ENCODE measurements around the gene GOSR2.
"Not testable (repeated sequence)": the region's sequence is repeated elsewhere in the genome, so short reads cannot be mapped to it uniquely, and the experiment has no call there.

GOSR2 gene

GRCh38 chr17:46917516-46917915 lies 5.4 kb upstream of the GOSR2 start:
- Histone ChIP-seq H3K4me3 (ENCODE audit: insufficient read length, low read depth) (no peak overlapping the region), H3K27me3 (ENCODE audit: insufficient read depth, insufficient read length) (peaks cover 6% of the 10 kb centered on the region), H3K36me3 (ENCODE audit: insufficient read depth, insufficient read length, low read length) (no peaks in the 10 kb centered on the region), H3K9ac (ENCODE audit: insufficient read length, low read depth) (no peak overlapping the region), H3K4me1 (ENCODE audit: insufficient read depth, insufficient read length) (peaks cover 3% of the 10 kb centered on the region), H3K9me3 (ENCODE audit: insufficient read depth, low read length) (0 out of 2 replicates have a peak, but pooled peaks cover 6% of the 10 kb centered on the region)
- TF ChIP-seq ZNF274 (IDR thresholded peaks at IDR 0.05; ENCODE audit: low read depth, low read length) (no peak), SUZ12 (IDR thresholded peaks at IDR 0.05; ENCODE audit: extremely low read depth, insufficient read depth, insufficient read length) (no peak), YY1 (IDR thresholded peaks at IDR 0.05; ENCODE audit: insufficient read depth, insufficient read length) (no peak)
- DNase-seq (ENCODE audit: low read depth, low spot score), result no peak

- H3K27me3 ChIP-seq (ENCODE audit: insufficient read depth, insufficient read length); H3K9me3 ChIP-seq (ENCODE audit: insufficient read depth, low read length); H3K4me3 ChIP-seq (ENCODE audit: insufficient read length, low read depth); DNase-seq (ENCODE audit: low read depth, low spot score); H3K9ac ChIP-seq (ENCODE audit: insufficient read length, low read depth); H3K4me1 ChIP-seq (ENCODE audit: insufficient read depth, insufficient read length): not testable (repeated sequence)
- H3K36me3 ChIP-seq (ENCODE audit: insufficient read depth, insufficient read length, low read length), result peaks cover 10% of the 10 kb centered on the region
Observed at GRCh38 chr17:46921962-46922361, 998 bp upstream of the GOSR2 start.

GRCh38 chr17:46922487-46922803 lies 515 bp upstream of the GOSR2 start:
- no peak for DNase-seq (ENCODE audit: low read depth, low spot score)
- Histone ChIP-seq H3K36me3 (ENCODE audit: insufficient read depth, insufficient read length, low read length) (peaks cover 11% of the 10 kb centered on the region), H3K4me1 (ENCODE audit: insufficient read depth, insufficient read length) (no peaks in the 10 kb centered on the region), H3K9me3 (ENCODE audit: insufficient read depth, low read length) (no peaks in the 10 kb centered on the region), H3K4me3 (ENCODE audit: insufficient read length, low read depth) (peak overlapping the region; percentile 97), H3K27me3 (ENCODE audit: insufficient read depth, insufficient read length) (no peaks in the 10 kb centered on the region), H3K9ac (ENCODE audit: insufficient read length, low read depth) (peak overlapping the region; percentile 98)
- TF ChIP-seq ZNF274 (IDR thresholded peaks at IDR 0.05; ENCODE audit: low read depth, low read length) (no peak), YY1 (IDR thresholded peaks at IDR 0.05; ENCODE audit: insufficient read depth, insufficient read length) (no peak), SUZ12 (IDR thresholded peaks at IDR 0.05; ENCODE audit: extremely low read depth, insufficient read depth, insufficient read length) (no peak)

- H3K4me1 ChIP-seq (ENCODE audit: insufficient read depth, insufficient read length), result no peaks in the 10 kb centered on the region
- H3K4me3 ChIP-seq (ENCODE audit: insufficient read length, low read depth), result no peak overlapping the region
Observed at GRCh38 chr17:46925185-46925868, 2.4 kb downstream of the GOSR2 start.

GRCh38 chr17:46928467-46929261 lies 5.7 kb downstream of the GOSR2 start:
- H3K27me3 ChIP-seq (ENCODE audit: insufficient read depth, insufficient read length), result no peaks in the 10 kb centered on the region
- TF ChIP-seq ZNF274 (IDR thresholded peaks at IDR 0.05; ENCODE audit: low read depth, low read length) (no peak), YY1 (IDR thresholded peaks at IDR 0.05; ENCODE audit: insufficient read depth, insufficient read length) (no peak), SUZ12 (IDR thresholded peaks at IDR 0.05; ENCODE audit: extremely low read depth, insufficient read depth, insufficient read length) (no peak)
- H3K9ac ChIP-seq (ENCODE audit: insufficient read length, low read depth), result no peak overlapping the region
- peaks cover 61% of the 10 kb centered on the region for H3K36me3 ChIP-seq (ENCODE audit: insufficient read depth, insufficient read length, low read length)
- H3K4me1 ChIP-seq (ENCODE audit: insufficient read depth, insufficient read length), result no peaks in the 10 kb centered on the region
- H3K9me3 ChIP-seq (ENCODE audit: insufficient read depth, low read length), result no peaks in the 10 kb centered on the region
- no peak for DNase-seq (ENCODE audit: low read depth, low spot score)
- H3K4me3 ChIP-seq (ENCODE audit: insufficient read length, low read depth), result no peak overlapping the region

More at GRCh38 chr17:46925185-46925868, 2.4 kb downstream of the GOSR2 start:
- Histone ChIP-seq H3K36me3 (ENCODE audit: insufficient read depth, insufficient read length, low read length) (peaks cover 29% of the 10 kb centered on the region), H3K27me3 (ENCODE audit: insufficient read depth, insufficient read length) (no peaks in the 10 kb centered on the region), H3K9ac (ENCODE audit: insufficient read length, low read depth) (no peak overlapping the region), H3K9me3 (ENCODE audit: insufficient read depth, low read length) (no peaks in the 10 kb centered on the region)
- DNase-seq (ENCODE audit: low read depth, low spot score), result no peak
- no peak for TF ChIP-seq SUZ12 (IDR thresholded peaks at IDR 0.05; ENCODE audit: extremely low read depth, insufficient read depth, insufficient read length)
- no peak for TF ChIP-seq YY1 (IDR thresholded peaks at IDR 0.05; ENCODE audit: insufficient read depth, insufficient read length)
- no peak for TF ChIP-seq ZNF274 (IDR thresholded peaks at IDR 0.05; ENCODE audit: low read depth, low read length)

GRCh38 chr17:46929413-46929812 lies 6.5 kb downstream of the GOSR2 start:
- TF ChIP-seq YY1 (IDR thresholded peaks at IDR 0.05; ENCODE audit: insufficient read depth, insufficient read length) (no peak), SUZ12 (IDR thresholded peaks at IDR 0.05; ENCODE audit: extremely low read depth, insufficient read depth, insufficient read length) (no peak), ZNF274 (IDR thresholded peaks at IDR 0.05; ENCODE audit: low read depth, low read length) (no peak)
- no peak for DNase-seq (ENCODE audit: low read depth, low spot score)
- Histone ChIP-seq H3K27me3 (ENCODE audit: insufficient read depth, insufficient read length) (no peaks in the 10 kb centered on the region), H3K4me1 (ENCODE audit: insufficient read depth, insufficient read length) (no peaks in the 10 kb centered on the region), H3K4me3 (ENCODE audit: insufficient read length, low read depth) (no peak overlapping the region), H3K9ac (ENCODE audit: insufficient read length, low read depth) (no peak overlapping the region), H3K36me3 (ENCODE audit: insufficient read depth, insufficient read length, low read length) (peaks cover 68% of the 10 kb centered on the region), H3K9me3 (ENCODE audit: insufficient read depth, low read length) (no peaks in the 10 kb centered on the region)

- H3K36me3 ChIP-seq (ENCODE audit: insufficient read depth, insufficient read length, low read length), result peaks cover 70% of the 10 kb centered on the region
- TF ChIP-seq SUZ12 (IDR thresholded peaks at IDR 0.05; ENCODE audit: extremely low read depth, insufficient read depth, insufficient read length) (no peak), YY1 (IDR thresholded peaks at IDR 0.05; ENCODE audit: insufficient read depth, insufficient read length) (no peak), ZNF274 (IDR thresholded peaks at IDR 0.05; ENCODE audit: low read depth, low read length) (no peak)
- no peak overlapping the region for H3K9ac ChIP-seq (ENCODE audit: insufficient read length, low read depth)
- H3K9me3 ChIP-seq (ENCODE audit: insufficient read depth, low read length), result no peaks in the 10 kb centered on the region
- H3K27me3 ChIP-seq (ENCODE audit: insufficient read depth, insufficient read length), result no peaks in the 10 kb centered on the region
- DNase-seq (ENCODE audit: low read depth, low spot score), result no peak
- H3K4me1 ChIP-seq (ENCODE audit: insufficient read depth, insufficient read length), result no peaks in the 10 kb centered on the region
- no peak overlapping the region for H3K4me3 ChIP-seq (ENCODE audit: insufficient read length, low read depth)
Observed at GRCh38 chr17:46930051-46930450, 7.1 kb downstream of the GOSR2 start.
